Activated naive CD4-positive, alpha-beta T cell treated with anti-CD3 and anti-CD28 coated beads, Interleukin-2, amount 50 U/mL, for 16 hours (primary cell): ENCODE results near the gene GEN1.

Experiments
- DNase-seq: peaks from one replicate; pipeline ENCODE4 v3.0.0-alpha.2; 2020

The GEN1 gene

DNA sequence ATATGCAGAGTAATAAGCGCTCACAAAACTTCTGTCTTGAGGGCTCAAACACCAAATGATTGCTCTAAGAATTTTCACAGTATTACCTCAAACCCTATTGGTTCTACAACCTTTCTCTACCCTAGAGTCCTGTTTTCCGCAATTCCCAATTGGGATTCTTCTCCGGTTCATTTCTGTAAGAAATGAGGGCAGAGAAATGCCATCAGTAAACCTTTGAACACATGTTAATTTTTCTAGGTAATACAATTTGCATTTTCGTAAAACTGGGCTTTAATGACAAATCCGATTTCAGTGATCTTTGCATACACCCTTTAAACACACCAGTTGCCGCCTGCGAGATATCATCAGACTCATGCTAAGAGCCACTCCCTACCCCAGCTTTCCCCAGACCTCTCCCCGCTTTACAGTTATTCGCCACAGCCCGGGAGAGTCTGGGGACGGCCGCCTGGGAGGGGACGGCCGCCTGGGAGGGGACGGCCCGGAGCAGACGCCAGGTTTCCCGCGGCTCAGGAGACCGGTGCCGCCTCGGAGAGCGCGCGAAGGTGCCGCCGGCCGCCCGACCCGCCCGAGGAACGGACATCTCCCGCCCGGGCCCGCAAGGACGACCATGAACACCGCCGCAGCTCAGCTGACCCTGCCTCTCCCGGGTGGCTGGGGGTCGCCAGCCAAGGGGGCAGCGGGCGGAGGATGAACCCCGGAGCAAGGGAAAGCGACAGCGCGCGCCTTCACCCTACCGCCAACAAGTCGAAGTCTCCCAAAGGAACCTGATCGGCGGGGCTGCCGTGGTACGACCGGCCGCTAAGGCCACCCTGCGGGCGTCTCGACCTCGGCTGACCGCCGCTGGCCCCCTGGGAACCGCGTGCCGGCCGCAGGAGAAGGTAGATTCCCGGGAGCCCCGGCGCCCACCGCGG is 791 bp upstream of the GEN1 start:
- DNase-seq = peak; percentile 41

DNA sequence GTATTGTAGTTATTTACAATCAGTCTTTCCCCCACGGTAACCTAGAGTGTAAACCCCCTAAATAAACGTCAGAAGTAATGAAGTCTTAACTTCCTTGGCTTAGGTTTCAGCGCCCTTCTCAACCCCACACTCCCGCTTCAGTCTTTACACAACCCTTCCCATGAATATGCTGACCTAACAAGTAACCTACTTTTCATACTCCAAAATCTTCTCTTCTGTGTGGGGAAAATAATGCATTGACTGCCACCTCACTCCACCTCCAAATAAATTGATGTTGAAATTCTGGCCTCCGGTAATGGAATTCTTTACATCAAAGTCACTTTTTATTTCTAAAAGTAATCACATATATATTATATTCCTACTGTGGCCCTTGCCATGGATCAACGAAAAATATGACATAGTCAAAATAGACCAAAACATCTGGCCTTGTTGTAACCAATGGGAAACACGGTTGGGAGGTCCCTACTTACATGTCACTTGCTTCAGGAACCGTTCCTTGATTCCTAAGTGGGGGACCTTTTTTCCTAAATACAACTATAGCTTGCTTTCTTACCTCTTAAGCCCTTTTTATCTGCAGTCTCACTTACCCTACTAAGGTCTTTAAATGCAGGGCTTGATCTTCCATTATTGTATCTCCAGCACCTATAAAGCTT is 961 bp downstream of the GEN1 start:
- no peak for DNase-seq

- no peak for DNase-seq
These were observed 2.7 kb downstream of the GEN1 start for GRCh38 chr2:17756668-17757067.

GRCh38 chr2:17757321-17757720 is 3.4 kb downstream of the GEN1 start:
- DNase-seq = no peak

- DNase-seq = no peak
These were observed 4.2 kb downstream of the GEN1 start for GRCh38 chr2:17758118-17758517.

- DNase-seq = no peak
These were observed 5.9 kb downstream of the GEN1 start for GRCh38 chr2:17759805-17760204.

DNA sequence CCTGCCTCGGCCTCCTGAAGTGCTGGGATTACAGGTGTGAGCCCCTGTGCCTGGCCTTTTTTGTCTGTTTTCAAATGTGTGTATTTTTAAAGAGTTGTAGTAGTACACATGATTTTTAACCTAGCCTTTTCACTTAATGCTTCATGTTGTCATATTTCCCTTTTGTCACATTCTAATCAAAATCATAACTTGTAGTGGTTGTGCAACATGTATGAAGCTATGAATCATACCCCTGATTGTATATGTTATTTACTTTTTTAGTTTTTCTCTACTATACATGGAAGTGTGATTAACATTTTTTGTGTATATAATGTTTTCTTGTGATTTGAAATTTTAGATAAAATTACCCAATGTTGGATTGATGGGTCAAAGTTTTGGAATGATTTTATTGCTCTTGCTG is 8.5 kb downstream of the GEN1 start:
- no peak for DNase-seq

- DNase-seq = no peak
These were observed 9.8 kb downstream of the GEN1 start for GRCh38 chr2:17763641-17764333.

DNA sequence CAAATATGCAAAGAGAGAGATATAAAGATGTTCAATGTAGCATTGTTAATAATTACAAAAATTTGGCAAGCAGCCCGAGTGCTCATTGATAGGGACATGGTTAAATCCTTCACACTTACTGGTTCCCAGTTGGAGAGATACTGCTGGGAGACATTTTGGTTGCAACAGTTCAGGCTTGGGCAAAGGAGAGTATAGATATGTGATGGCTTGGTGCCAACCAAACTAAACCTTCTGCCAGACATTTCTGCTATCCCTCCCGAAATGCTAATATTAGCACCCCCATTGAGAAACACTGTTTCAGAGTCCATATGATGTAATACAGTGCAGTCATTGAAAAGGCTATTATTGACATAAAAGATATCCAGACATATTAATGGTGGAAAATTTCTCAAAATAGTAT is 11.5 kb downstream of the GEN1 start:
- DNase-seq = no peak

DNA sequence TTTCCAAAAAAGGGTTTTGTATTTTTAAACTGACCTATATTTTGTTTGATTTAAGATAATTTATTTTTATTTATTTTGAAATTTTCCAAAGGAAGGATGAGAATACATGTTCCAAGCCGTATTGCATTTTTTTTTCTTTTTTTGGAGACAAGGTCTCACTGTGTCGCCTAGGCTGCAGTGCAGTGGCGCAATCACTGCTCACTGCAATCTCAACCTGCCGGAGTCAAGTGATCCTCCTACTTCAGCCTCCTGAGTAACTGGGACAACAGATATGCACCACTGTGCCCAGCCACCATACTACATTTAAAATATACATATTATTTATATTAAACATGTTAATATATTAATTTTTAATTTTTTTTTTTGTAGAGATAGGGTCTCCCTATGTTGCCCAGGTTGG is 15.0 kb downstream of the GEN1 start:
- no peak for DNase-seq

GRCh38 chr2:17771956-17772355 is 18.0 kb downstream of the GEN1 start:
- no peak for DNase-seq

GRCh38 chr2:17772532-17772931 is 18.6 kb downstream of the GEN1 start:
- DNase-seq = no peak

DNA sequence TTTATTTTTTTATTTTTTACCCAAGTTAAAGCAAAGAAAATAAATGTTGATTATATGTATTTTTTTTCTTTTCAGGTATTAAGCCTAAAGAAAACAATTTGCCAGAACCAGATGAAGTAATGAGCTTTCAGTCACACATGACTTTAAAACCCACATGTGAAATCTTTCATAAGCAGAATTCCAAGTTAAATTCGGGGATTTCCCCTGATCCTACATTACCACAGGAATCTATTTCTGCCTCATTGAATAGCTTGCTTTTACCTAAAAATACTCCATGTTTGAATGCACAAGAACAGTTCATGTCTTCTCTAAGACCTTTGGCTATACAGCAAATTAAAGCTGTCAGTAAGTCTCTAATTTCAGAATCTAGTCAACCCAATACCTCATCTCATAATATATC is 26.6 kb downstream of the GEN1 start:
- no peak for DNase-seq

- no peak for DNase-seq
These were observed 27.5 kb downstream of the GEN1 start for GRCh38 chr2:17781482-17781881.

DNA sequence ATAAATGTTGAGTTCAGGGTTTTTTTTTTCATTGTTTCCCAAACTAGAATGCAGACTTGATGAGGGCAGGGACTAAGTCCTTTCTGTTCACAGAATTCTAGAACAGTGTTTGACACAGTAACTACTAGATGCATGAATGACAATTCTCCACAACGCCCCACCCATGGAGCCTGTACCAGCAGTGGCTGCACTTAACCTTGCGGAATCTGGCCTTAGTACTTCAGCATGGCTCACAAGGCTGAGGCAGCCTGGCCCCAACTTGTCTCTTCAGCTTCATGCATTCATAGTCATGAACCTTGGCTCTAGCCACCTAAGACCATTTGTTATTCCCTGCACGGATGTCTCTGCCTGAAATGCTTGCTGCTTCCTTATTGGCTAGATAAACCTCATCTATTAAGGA is 32.8 kb downstream of the GEN1 start:
- DNase-seq = no peak

GRCh38 chr2:17788773-17789172 is 34.8 kb downstream of the GEN1 start:
- DNase-seq = no peak

GRCh38 chr2:17790536-17790935 is 36.6 kb downstream of the GEN1 start:
- no peak for DNase-seq

GRCh38 chr2:17791121-17791816 is 37.3 kb downstream of the GEN1 start:
- DNase-seq = no peak

DNA sequence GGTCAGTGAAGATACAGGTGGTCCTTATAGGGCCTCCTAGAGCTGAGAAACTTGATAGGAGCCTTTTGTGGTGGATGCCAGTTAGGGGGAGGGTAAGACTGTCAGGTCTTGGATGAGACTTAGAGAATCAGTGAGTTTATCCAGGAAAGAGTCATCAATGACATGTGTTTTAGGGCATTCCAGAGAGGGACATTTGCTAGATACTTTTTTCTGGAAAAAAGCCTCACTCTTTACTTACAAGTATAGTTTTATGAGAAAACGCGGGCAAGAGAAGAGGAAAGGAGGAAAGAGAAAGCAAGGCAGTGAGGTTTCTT is 37.8 kb downstream of the GEN1 start:
- DNase-seq = no peak

DNA sequence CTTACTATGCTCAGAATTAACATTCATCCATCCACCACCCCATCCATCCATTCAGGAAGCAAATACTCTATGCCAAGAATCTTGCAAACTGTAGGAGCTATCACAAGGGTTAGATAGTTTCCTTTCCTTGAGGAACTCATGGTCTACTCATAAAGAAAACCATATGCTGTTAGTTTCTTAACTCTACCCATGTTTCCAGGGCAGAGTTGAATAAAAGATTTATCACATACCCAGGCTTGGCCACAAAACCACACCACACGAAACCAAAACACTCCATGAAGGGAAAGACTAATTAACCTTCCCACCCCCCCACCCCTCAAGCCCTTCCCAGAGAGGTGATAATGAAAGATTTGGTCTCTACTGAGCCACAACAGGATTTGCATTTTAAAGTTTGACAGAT is 38.6 kb downstream of the GEN1 start:
- DNase-seq = no peak

DNA sequence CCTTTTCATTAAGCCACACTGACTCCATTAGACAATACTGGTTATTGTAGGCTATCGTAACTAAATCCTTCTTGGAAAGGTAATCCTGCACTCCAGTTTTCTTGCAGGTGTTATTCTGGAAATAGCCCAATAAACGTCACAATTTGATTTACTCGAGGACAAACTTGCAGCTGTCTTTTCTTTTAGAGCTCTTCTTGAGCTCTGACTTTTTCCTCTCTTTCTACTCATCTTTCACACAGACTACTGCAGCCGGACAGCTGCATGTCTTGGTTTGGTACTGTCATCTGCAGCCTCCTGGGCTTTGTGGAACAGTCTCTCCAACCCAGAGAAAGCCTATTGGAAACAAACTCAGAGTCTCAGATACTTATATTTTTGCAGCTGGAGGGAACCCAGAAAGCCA is 39.4 kb downstream of the GEN1 start:
- no peak for DNase-seq

DNA sequence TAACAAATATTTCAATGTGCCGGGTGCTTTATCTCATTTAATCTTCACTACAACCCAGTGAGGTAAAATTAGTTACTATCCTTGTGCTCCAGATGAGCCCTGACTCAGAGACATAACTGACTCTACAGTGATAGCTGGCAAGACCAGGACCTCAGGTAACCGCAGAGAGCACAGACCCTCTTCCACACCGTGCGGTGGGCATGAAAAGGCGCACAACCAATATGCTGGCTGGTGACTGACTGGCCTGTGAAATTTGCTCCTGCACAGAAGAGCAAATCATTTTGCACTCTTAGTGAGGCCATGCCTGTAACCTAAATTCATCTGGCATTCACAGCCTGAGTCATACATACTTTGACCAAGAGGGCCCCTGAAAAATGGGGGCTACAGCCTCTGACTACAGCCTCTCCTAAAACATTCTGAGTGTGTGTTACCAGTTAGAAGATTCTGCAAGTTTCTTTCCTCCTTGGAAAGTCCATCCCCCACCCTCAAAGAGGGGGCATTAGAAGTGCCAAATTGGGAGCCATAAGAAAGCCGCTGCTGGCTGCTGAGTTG is 39.9 kb downstream of the GEN1 start:
- DNase-seq = no peak

- DNase-seq = no peak
These were observed 41.4 kb downstream of the GEN1 start for GRCh38 chr2:17795309-17795708.
